Tibial nerve (tissue), 4 donors: Measurements from ENCODE around the gene PKNOX1.
"Not testable (repeated sequence)": the region's sequence is repeated elsewhere in the genome, so short reads cannot be mapped to it uniquely, and the experiment has no call there.

Source experiments
- EP300 ChIP-seq, 2 donors: sonication (generic); formaldehyde crosslinking; IDR thresholded peaks; one replicate each; pipeline ENCODE4 v1.6.1; 2017; ENCODE audit warnings: antibody characterized with exemption in 2 of 2, mild to moderate bottlenecking in 1 of 2
- TF ChIP-seq, protein P1 (sequence below), 5 experiments: fragments of 200-600 bp in 3 of 5; fragments of 450-650 bp in 2 of 5; sonication (generic) in 3 of 5; IDR thresholded peaks; one replicate each; pipeline ENCODE4 v1.5.1; 2016 to 2019; ENCODE audit warnings: antibody characterized with exemption in 5 of 5, mild to moderate bottlenecking in 3 of 5, moderate library complexity in 2 of 5

DNA sequence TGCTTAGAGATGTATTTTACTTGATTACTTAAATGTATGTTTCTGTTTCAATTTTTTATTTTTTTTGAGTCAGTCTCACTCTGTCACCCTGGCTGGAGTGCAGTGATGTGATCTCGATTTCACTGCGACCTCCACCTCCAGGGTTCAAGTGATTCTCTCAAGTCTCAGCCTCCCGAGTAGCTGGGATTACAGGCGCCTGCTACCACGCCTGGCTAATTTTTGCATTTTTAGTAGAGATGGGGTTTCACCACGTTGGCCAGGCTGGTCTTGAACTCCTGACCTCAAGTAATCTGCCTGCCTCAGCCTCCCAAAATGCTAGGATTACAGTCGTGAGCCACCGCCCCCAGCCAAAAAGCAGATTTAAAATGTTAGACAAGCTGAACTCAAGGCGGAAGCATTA is 15.0 kb downstream of the PKNOX1 start:
- TF ChIP-seq EP300 (IDR thresholded peaks at IDR 0.05) = not testable (repeated sequence)
- TF ChIP-seq, protein P1, sequence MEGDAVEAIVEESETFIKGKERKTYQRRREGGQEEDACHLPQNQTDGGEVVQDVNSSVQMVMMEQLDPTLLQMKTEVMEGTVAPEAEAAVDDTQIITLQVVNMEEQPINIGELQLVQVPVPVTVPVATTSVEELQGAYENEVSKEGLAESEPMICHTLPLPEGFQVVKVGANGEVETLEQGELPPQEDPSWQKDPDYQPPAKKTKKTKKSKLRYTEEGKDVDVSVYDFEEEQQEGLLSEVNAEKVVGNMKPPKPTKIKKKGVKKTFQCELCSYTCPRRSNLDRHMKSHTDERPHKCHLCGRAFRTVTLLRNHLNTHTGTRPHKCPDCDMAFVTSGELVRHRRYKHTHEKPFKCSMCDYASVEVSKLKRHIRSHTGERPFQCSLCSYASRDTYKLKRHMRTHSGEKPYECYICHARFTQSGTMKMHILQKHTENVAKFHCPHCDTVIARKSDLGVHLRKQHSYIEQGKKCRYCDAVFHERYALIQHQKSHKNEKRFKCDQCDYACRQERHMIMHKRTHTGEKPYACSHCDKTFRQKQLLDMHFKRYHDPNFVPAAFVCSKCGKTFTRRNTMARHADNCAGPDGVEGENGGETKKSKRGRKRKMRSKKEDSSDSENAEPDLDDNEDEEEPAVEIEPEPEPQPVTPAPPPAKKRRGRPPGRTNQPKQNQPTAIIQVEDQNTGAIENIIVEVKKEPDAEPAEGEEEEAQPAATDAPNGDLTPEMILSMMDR (IDR thresholded peaks at IDR 0.05) = not testable (repeated sequence)
